ENCODE data around the gene G6PC3.

DNA sequence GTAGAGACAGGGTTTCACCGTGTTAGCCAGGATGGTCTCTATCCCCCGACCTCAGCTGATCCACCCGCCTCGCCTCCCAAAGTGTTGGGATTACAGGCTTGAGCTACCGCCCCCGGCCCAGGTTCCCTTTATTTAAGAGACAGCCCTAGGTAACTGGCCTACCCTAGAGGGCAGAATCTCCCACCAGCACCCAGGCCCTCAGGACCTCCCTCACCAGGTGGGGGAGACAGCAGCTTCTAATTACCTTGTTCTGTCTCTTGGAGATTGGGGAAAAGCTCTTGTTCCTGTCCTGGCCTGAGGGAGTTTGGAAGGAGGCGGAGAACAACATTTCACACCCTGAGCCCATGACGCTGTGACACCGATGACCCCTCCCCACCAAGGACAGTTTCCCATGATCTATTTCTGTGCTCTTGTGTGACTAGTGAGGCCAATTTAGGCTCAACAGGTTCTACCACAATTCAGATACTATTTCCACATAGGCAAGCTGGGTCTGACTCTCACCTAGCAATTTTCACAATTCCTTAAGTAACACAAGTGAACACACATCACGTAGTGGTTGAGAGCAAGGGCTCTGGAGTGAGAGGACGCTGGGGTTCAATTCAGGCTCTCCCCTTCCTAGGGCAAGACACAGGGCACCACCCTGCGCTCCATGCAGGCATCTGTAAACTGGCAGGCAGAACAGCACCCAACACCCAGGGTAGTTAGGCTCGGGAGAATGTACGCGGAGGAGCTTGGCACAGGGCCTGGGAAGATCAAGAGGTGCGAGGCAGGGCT is 32.5 kb downstream of the G6PC3 start:
- TF ChIP-seq GATA2 (IDR thresholded peaks at IDR 0.05; ENCODE audit: low read depth, low read length) (no peak), GATA3 (IDR thresholded peaks at IDR 0.05; ENCODE audit: low read depth, low read length) (no peak)

Data from SH-SY5Y (cell line).